ENCODE data around the gene PLSCR3. TPM values are rescaled to one million over a fixed set of nuclear protein-coding genes. Genes with fewer than 3 reads are reported as not detected.

PLSCR3 gene
- total RNA-seq, 1 donor from 2014 or later, result 37.1 TPM

DNA sequence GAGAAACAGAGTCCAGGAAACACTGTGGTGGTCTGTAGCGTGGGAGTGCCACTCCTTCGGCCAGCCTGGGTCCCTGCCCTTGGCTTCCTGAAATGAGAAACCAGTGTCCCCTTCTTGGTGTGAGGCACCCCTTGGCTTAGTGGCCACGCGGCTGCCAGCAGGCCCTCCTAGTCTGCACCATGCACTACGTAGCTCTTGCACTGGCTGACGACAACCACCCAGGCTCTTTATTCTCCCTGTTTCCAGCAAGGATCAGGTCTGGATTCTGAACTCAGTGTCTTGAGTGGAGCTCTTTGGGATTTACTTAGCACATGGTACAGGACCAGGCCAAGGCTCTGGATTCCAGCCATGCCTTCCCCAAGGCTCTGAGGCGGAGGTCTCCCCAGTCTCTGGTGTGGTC lies 33.2 kb upstream of the PLSCR3 start:
- DNase-seq (ENCODE audit: low spot score), result no peak
- ATAC-seq, result no peak
- intact Hi-C loops (cut with DNase I), result no loop called here

DNA sequence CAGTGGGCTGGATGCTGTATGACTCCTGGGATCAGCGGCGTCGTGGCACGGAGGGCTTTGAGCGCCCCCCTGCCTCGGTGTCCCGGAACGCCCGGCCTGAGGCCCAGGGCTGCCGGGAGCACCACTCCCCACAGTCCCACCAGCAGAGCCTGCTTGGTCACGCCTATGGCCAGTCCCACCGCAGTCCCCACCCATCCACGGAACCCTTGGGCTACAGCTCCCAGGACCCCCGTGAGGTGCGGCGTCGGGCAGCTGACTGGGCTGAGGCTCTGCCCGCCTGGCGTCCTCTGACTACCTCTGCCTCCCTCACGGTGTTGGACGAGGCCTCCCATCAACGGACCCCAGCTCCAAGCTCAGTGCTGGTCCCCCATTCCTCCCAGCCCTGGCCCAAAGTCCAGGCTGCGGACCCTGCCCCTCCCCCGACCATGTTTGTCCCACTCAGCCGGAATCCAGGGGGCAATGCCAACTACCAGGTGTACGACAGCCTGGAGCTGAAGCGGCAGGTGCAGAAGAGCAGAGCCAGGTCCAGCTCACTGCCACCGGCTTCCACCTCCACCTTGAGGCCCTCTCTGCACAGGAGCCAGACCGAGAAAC lies 32.7 kb upstream of the PLSCR3 start:
- ATAC-seq, result no peak
- intact Hi-C loops (cut with DNase I), result no loop called here
- DNase-seq (ENCODE audit: low spot score), result no peak

DNA sequence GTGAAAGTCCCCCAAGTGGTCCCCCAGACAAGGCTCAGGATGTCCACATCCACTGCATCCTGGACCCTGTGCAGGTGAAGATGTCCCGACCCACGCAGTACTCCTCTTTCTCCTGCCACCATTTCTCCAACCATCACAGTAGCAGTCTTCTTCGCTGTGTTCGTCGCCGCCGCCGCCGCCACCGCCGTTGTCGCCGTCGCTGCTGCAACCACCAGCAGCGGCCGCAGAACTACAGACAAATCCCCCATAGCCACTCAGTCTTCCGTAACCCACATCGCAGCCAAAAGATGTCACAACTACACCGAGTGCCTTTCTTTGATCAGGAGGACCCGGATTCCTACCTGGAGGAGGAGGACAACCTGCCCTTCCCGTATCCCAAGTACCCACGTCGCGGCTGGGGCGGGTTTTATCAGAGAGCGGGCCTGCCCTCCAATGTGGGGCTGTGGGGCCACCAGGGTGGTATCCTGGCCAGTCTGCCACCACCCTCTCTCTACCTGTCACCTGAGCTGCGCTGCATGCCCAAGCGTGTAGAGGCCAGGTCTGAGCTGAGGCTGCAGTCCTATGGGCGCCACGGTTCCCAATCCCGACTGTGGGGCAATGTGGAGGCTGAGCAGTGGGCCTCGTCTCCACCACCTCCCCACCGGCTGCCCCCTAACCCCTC lies 32.0 kb upstream of the PLSCR3 start:
- no peak for ATAC-seq
- DNase-seq (ENCODE audit: low spot score), result no peak
- intact Hi-C loops (cut with DNase I), result no loop called here

DNA sequence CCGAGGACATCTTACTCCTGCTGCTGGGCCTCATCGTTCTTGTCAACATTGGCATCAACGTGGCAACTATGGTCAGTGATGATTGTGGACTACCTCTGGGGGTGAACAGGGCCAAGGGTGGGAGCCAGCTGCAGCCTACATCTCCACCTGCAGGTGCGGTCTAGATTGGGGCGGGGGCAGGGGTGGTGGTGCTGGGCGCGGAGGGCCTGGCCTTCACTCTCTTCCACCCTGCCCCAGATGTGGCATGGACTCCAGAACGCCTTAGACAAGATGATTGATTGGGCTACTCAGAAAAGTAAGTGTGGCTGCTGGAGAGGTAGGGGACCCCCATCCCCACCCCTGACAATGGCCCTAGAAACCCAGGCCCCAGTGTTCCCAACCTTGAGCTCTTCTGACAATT lies 31.4 kb upstream of the PLSCR3 start:
- ATAC-seq (no peak), DNase-seq (ENCODE audit: low spot score) (no peak)
- intact Hi-C loops (cut with DNase I), result no loop called here

DNA sequence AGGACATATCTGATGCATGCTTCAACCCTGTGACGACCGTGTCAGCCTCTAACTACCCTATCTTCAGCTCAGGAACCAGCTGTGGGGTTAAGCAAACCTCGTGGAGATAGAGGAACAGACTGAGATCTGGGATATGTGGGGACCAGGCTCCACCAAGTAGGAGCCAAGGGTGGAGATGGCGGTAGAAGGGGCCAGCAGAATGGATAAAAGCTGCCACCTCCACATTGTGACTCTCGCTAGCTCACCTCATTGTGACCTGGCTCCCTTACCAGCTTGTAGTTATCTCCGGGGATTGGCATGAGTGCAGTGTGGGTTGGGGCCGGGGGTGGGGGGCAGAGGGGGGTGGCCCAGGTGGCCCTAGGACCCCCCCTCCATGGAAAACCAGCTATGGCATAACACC lies 31.0 kb upstream of the PLSCR3 start, which contains the start of gene SPEM2:
Gene SPEM2, plus strand, starts transcription at position 301 of the 400 bp plus-strand sequence. Its CDS starts 73 bp downstream, at position 374.
- ATAC-seq (no peak), DNase-seq (ENCODE audit: low spot score) (no peak)
- intact Hi-C loops (cut with DNase I), result no loop called here

DNA sequence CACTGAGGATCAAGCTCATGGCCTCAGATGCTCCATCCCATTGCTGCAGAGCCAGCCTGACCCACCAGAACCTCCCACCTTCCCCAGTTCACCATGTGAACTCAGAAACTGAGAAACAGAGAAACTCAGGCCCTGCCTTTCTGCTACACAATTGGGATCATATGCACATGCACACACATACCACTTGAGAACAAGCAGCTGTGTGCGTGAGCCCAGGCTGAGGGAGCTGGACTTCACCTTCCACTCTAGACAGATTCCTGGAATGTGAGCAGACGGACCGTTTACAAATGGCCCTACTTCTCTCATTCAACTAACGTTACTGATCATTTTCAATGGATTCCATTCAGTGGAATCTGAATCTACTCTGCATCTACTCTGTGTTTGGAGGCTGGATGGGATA lies 29.4 kb upstream of the PLSCR3 start:
- DNase-seq (ENCODE audit: low spot score) (no peak), ATAC-seq (no peak)
- intact Hi-C loops (cut with DNase I), result no loop called here

DNA sequence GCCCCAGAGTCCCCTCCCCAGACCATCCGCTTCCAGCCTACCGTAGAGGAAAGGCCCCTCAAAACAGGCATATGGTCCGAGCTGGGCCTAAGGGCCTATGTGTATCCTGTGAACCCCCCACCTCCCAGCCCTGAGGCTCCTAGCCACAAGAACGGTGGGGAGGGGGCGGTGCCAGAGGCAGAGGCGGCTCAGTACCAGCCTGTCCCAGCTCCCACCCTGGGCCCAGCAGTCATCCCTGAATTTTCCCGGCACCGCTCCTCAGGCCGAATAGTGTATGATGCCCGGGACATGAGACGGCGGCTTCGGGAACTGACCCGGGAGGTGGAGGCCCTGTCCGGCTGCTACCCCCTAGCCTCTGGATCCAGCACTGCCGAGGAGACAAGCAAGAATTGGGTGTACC lies 26.9 kb upstream of the PLSCR3 start:
- intact Hi-C loops (cut with DNase I), result no loop called here
- no peak for ATAC-seq
- DNase-seq (ENCODE audit: low spot score), result no peak

DNA sequence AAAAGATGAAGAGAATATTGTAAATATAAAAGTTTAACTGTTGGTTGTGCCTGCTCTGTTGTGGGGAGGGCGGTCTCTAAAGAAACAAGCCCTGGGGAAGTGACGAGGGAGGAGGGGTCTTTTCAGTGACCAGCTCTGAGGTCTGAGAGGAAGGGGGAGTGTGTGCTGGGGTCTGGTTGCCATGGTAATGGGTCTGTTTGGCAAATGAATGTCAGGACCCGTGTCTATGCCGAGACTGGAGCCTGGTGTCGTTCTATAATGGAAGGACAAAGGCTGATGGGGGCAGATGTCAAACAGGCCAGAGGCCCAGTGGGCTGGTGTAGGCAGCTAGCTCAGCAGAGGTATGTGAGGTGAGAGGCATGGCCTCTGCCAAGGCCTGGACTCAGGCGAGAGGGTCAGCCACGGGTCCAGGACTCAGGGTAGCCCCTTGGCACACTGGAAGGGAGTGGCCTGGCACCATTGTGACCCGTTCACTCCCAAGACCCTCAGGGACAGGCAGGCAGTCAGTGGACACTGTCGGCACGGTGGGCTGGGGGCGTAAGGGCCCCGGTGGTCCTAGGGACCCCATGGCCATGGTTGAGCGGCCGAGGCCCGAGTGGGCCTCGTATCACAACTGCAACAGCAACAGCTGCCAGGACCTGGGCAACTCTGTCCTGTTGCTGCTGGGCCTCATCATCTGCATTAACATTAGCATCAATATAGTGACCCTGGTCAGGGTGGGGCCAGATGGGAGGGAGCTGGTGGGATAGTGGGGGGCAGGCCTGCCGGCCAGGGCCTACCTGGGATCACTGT lies 25.7 kb upstream of the PLSCR3 start, which contains the start of gene SPEM1:
Gene SPEM1, plus strand, starts transcription at position 506 of the 792 bp plus-strand sequence. Its CDS starts 61 bp downstream, at position 567.
- intact Hi-C loops (cut with DNase I), result no loop called here
- no peak for ATAC-seq
- DNase-seq (ENCODE audit: low spot score), result no peak

DNA sequence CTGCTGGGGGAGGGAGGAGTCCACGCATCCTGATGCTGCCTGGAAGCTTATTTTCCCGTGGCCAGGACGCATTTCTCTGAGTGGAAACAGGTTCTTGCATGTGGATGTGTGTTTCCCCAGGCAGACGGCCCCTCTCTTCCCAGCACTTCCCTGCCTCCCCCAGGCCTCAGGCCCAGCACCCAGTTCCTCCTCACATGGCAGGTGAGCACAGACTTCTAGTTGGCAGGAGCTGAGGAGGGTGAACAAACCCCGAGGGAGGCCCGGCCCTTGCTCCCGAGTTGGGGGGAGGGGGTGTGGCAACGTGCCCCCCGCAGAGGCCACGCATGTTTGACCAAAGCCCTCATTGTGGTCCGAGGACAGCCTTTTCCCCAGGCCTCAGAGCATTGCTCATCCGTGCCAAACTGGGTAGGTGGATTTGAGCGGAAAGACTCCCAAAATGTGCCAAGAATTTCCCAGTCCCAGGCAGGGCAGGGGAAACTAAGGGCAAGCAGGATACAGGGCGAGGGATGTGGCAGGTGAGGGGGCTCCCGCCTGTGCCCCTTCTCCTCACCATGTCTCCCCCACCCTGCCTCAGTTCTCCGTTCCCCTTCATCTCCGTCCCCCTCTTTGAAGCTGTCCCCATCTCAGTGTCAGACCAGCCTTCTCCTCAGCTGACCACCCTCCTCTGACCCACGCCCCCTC lies 24.3 kb upstream of the PLSCR3 start:
- ATAC-seq (no peak), DNase-seq (ENCODE audit: low spot score) (no peak)
- intact Hi-C loops (cut with DNase I), result no loop called here

DNA sequence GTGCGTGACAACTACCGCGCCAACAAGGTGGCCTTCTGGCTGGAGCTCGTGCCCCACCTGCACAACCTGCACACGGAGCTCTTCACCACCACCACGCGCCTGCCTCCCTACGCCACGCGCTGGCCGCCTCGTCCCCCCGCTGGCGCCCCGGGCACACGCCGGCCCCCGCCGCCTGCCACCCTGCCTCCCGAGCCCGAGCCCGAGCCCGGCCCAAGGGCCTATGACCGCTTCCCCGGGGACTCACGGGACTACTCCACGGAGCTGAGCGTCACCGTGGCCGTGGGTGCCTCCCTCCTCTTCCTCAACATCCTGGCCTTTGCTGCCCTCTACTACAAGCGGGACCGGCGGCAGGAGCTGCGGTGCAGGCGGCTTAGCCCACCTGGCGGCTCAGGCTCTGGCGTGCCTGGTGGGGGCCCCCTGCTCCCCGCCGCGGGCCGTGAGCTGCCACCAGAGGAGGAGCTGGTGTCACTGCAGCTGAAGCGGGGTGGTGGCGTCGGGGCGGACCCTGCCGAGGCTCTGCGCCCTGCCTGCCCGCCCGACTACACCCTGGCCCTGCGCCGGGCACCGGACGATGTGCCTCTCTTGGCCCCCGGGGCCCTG lies 22.8 kb upstream of the PLSCR3 start:
- no peak for DNase-seq (ENCODE audit: low spot score)
- intact Hi-C loops (cut with DNase I), result no loop called here
- ATAC-seq, result no peak

DNA sequence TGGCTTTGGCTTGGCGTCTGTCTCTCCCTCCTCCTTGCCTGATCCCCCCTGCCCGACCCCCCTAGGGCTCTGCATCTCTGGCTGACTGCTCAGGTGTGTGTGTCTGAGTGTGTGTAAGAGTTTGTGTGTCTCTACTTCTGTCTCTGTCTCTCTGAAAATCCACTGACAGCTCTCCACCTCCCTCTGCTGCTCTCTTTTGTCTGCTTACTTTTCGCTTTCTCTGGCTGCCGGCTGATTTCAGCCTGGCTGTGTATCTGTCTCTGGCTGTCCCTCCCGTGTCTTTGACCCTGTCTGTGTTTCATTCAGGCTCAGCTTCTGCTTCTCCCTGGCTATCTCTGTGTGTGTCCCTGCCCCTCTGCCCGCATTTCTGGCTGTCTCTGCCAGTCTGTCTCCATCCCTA lies 22.0 kb upstream of the PLSCR3 start:
- no peak for DNase-seq (ENCODE audit: low spot score)
- intact Hi-C loops (cut with DNase I), result no loop called here
- no peak for ATAC-seq

DNA sequence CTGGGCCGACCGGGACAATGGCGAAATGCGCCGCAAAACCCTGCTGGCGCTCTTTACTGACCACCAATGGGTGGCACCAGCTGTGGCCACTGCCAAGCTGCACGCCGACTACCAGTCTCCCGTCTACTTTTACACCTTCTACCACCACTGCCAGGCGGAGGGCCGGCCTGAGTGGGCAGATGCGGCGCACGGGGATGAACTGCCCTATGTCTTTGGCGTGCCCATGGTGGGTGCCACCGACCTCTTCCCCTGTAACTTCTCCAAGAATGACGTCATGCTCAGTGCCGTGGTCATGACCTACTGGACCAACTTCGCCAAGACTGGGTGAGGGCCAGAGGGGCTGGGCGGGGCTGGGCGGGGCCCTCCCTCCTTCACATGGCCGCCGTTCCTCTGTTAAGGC lies 21.5 kb upstream of the PLSCR3 start:
- DNase-seq (ENCODE audit: low spot score) (no peak), ATAC-seq (no peak)
- intact Hi-C loops (cut with DNase I), result no loop called here

DNA sequence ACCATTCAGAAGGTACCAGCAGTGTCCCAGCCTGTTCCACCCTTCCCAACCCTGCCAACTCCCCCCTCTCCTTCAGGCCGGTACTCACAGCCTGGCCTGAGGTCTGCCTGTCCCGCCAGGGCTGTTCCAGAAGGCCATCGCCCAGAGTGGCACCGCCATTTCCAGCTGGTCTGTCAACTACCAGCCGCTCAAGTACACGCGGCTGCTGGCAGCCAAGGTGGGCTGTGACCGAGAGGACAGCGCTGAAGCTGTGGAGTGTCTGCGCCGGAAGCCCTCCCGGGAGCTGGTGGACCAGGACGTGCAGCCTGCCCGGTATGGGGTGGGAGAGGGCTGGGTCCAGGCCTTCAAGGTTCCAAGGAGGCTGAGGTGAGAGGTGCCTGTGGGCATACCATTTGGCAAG lies 20.5 kb upstream of the PLSCR3 start:
- intact Hi-C loops (cut with DNase I), result no loop called here
- ATAC-seq (no peak), DNase-seq (ENCODE audit: low spot score) (no peak)

DNA sequence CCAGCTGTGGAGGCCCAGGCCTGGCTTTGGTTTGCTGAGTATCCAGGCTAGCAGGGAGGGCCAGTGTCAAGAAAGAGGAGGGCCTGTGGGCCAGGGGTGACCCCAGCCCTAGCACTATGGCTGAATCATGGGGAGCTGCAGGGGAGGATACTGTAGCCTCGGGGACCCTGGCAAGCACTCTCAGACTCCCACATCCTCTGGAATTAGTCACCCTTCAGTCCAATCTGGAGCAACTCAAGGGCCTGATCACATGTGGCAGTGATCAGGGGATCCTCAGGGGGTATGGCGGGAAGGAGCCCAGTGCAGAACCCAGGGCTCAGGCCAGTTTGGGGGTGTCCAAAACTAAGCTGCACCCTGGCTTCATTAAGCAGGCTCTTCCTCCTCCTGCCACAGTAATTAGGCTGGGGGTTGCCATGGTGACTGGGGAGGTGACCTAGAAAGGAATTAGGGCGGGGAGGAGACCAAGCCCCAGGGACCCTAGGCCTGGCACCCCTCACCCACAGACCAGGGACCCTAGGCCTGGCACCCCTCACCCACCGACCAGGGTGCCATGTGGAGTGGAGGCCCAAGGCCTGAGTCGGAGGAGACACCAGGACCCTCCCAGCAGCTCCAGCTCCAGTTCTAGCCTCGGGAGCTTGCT lies 19.1 kb upstream of the PLSCR3 start:
- DNase-seq (ENCODE audit: low spot score), result no peak
- peak; percentile 39 for ATAC-seq
- intact Hi-C loops (cut with DNase I), result no loop called here

DNA sequence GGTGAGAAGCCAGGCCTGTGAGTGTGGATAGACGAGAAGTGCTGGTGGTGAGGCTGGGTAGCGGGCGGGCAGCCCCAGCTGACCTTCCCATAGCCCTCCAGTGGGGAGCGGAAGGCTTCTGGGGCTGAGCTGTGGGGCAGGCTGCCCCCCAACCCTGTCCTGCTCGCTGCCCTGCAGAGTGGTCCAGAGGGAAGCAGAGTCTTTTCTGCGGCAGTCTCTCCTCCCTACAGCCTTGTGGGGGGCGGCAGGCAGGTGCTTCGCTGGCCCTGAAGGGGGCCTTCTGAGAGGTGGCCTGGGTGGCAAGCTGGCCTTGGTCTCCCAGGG lies 17.1 kb upstream of the PLSCR3 start:
- ATAC-seq, result no peak
- intact Hi-C loops (cut with DNase I), result no loop called here
- no peak for DNase-seq (ENCODE audit: low spot score)

DNA sequence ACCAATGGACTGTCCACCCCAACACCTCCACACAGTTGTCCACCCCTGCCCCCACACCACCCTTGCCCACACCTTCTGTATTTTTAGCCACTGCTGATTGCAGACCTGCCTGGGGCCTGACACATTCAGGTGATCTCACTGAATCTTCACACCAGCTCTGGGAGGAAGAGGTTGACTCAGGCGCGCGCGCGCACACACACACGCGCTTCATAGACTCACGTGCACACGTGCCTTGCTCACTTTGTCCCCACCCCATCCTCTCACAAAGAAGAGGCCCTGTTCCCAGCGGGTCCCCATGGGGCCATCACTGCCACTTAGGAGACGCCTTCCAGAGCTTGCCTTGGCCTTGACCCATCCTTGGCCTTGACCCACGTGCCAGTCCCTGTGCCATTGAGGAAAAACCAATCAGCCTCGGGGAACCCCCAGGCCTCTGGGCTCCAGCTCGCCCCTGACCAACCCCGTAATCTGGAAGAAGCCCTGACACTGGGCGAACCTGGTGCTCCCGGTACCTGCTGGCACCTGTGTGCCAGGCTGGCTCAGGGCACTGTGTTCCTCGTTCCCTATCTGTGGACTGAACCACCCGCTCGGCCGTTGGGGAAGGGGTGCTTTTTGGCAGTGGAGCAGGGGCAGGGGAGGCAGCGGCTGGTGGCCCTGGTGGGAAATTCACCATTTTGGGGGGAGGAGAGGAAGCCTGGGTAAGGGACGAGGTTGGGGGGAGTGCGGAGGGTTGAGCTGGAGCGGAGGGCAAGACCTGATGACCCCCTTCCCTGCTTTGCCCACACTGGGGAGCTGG lies 16.5 kb upstream of the PLSCR3 start:
- intact Hi-C loops (cut with DNase I), result no loop called here
- no peak for ATAC-seq
- DNase-seq (ENCODE audit: low spot score), result no peak

DNA sequence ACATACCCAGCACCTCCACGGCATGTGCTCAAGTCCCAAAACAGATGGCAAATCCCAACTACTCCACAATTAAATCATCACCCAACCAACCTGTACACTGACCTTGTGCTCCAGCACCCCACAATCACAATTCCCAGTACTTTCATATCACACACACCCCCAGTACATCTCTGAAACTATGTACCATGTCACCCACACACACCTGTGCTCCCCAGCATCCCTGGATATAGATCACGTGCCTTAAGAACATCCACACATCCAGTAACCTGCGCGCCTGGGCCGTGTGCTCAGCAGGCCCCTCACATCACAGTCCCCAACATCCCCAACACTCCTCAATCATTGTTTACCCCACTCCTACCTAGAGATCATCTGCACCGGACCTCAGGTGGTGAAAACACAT lies 15.4 kb upstream of the PLSCR3 start:
- intact Hi-C loops (cut with DNase I), result no loop called here
- ATAC-seq (no peak), DNase-seq (ENCODE audit: low spot score) (no peak)

DNA sequence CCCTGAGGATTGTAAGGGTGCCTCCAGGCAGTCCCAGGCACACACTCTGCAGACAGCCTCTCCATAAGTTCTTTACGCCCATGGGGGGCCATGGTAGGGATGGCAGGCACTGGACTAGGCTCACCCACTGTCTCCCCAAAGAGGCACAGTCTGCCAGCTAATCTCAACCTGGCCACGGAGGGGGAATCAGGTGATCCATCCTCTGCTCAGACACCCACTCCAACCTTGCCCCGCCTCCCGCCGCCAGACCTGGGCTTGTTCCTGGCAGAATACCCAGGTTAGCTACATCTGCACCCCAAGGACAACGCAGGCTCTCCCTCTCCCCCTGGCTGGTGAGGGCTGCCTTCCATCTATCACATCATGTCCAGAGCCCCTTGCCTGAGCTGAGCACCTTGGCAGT lies 14.5 kb upstream of the PLSCR3 start:
- intact Hi-C loops (cut with DNase I), result no loop called here
- ATAC-seq, result no peak
- no peak for DNase-seq (ENCODE audit: low spot score)

Measured in sciatic nerve (tissue), 2 donors.